HG03159 (cell line): ENCODE results near the gene NRXN3.
"Not testable (repeated sequence)": the region's sequence is repeated elsewhere in the genome, so short reads cannot be mapped to it uniquely, and the experiment has no call there.

ENCODE experiments used
- ATAC-seq: cut with Tn5 transposase; IDR thresholded peaks from one replicate; pipeline ENCODE4 v1.9.1; 2021; ENCODE audit warnings: mild to moderate bottlenecking, moderate library complexity; ENCODE audit not compliant: unreplicated experiment

The NRXN3 gene

DNA sequence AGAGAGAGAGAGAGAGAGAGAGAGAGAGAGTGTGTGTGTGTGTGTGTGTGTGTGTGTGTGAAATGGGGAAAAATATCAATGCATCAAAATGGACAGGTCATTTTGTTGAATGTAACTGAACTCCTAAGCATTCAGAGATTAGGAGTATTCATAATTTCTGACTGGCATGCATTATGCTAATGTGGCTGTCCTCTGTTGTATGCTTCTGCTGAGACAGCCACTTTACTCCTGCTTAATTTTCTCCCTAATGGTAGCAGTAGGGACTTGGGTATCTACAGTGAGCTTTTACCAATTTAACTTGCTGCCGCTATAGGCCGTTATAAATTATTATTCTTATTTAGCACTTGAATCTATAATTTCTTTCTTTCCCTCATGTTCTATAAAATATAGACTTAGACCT, 924.8 kb downstream of the NRXN3 start:
- ATAC-seq, result no peak

- no peak for ATAC-seq
Measured at GRCh38 chr14:79096811-79097210, 926.6 kb downstream of the NRXN3 start.

DNA sequence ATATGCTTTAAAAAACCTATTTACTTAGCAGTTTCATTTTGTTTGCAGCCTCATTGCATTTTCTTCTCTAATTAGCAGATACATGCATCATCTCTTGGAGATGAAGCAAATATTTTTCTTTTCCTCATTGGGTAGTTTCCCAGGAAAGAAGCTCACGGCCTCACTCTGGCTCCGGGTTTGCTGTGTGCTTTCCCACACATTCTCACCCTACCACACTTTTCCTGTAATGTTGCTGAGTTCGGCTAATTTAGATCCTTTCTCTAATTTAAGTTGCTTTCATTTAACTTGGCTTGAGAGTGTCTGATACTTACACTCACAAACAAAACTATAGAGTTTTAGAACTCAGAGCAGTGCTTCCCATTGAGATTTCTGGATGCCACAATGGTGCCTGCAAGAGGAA, 928.2 kb downstream of the NRXN3 start:
- no peak for ATAC-seq

GRCh38 chr14:79100578-79100977, 930.4 kb downstream of the NRXN3 start:
- ATAC-seq, result no peak

DNA sequence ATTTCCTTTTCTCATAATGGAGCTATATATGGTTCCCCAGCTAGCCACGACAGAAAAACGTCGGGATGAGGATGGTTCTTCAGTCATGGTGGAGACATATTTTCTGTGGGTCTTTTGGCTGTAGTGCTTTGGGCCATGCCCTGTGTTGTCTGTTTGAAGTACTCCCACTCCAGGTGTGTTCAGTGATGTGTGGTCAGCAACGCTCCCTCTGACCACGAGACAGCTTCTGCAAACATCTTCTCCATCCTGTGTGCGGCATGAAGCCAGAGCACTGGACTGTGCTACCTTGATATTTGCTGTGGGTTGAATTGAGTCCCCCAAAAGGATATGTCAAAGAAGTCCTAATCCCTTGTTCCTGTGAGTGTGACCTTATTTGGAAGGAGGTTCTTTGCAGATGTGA, 931.2 kb downstream of the NRXN3 start:
- ATAC-seq, result no peak

DNA sequence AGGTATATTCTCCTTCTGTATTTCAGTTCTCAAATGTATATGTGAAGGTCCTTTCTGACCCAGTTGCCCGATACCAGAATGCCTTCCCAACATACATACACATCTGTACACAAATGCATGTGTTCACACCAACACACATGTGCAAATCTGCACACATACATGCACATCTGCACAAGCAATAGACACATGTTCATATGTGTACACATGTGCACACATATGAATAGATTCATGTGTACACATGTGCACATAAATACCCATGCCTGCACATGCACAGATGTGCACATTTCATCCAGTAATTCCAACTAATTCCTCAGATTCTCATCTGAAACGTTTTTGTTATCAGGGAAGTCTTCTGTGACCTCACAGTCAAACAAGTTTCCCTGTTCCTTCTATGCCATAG, 933.6 kb downstream of the NRXN3 start:
- ATAC-seq, result no peak

DNA sequence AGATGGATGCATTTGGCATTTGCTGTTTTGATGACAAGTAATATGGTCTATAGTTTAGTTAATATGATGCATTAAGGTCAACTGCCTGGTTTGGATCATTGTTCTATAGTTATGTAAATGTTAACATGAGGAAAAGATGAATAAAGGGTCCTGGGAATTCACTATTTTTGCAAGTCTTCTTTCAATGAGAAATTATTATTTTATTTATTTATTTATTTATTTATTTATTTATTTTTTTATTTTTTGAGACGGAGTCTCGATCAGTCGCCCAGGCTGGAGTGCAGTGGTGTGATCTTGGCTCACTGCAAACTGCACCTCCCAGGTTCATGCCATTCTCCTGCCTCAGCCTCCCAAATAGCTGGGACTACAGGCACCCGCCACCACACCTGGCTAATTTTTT, 940.4 kb downstream of the NRXN3 start:
- ATAC-seq, result not testable (repeated sequence)

- ATAC-seq, result no peak
Measured at GRCh38 chr14:79111987-79112501, 941.9 kb downstream of the NRXN3 start.

- no peak for ATAC-seq
Measured at GRCh38 chr14:79117561-79117960, 947.4 kb downstream of the NRXN3 start.

- no peak for ATAC-seq
Measured at GRCh38 chr14:79118291-79118690, 948.1 kb downstream of the NRXN3 start.

DNA sequence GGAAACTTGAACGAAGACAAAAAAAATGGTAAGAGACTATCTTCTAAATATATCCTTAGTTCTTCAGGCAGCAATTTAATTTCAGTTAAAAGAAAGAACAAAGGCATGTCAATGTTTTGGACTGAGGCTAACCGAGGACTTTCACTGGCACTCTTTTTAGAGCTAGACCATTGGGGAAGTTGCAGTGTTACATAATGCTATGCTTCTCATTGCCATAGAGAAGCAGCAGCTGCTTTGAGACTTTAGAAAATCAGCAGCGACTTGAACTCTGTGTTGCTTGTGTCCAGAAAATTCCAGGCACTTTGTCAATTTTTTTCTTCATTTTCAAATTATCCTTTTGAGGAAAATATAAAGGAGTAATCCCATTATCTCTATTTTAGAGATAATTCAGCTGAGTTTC, 964.2 kb downstream of the NRXN3 start:
- ATAC-seq, result no peak

- ATAC-seq, result no peak
Measured at GRCh38 chr14:79136071-79137044, 966.2 kb downstream of the NRXN3 start.

GRCh38 chr14:79137045-79137430, 966.9 kb downstream of the NRXN3 start:
- ATAC-seq, result no peak

DNA sequence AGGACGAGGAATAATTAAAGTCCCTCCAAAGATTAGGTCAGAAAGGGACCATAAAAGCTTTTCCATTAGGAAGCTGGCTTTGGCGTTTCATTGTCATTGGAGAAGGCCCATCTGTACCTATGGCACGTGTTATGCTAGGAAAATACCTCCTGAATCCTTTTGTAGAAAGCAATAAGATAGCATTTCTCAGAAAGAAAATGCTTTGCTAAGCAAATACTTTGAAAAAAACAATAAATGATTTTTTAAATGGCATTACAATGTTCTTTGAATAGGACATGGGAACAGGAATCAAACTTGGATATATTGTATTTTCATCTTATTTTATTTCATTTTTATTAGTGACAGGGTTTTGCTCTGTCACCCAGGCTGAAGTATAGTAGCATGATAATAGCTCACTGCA, 967.7 kb downstream of the NRXN3 start:
- ATAC-seq, result no peak

GRCh38 chr14:79144896-79145295, 974.7 kb downstream of the NRXN3 start:
- ATAC-seq, result no peak

DNA sequence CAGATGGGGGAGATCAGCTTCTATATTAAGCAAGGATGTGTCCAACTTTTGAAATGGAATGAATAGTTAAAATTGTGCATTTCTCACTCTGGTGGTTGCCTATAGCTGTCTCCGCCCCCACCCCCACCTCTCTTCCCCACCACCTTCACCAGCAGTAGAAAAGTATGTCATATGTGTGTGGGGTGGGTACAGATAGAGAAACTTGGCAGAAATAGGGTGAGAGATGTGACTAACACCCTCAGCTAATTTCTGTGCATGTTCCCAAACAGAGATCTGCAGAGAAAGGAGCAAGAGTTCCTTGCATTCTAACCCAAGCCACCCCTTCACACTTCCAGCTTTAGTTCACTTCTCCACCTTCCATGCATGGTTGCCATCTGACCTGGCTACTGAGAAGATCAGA, 980.1 kb downstream of the NRXN3 start:
- ATAC-seq, result no peak

GRCh38 chr14:79157369-79157768, 987.2 kb downstream of the NRXN3 start:
- no peak for ATAC-seq

- ATAC-seq, result no peak
Measured at GRCh38 chr14:79161571-79161970, 991.4 kb downstream of the NRXN3 start.

DNA sequence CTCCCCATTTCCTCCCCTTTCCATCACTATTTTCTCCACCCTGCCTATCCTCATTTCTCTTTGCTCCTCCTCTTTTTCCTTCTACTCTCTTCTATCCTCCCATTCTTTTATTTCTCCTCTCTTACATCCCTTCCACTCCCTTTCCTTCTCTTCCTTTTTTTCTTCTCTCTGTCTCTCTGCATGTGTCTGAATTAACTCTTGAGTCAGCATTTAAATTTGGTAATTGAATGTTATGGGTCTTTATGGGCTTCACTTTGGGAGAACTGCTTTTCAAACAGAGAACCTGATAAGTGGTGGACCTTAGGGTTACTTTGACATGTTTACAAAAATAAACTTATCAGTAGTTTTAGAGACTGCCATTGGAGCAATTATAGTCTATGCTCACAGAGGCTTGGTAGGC, 992.7 kb downstream of the NRXN3 start:
- ATAC-seq, result no peak

GRCh38 chr14:79165471-79166090, 995.4 kb downstream of the NRXN3 start:
- ATAC-seq, result no peak

- no peak for ATAC-seq
Measured at GRCh38 chr14:79166171-79166570, 996.0 kb downstream of the NRXN3 start.

- no peak for ATAC-seq
Measured at GRCh38 chr14:79167957-79168356, 997.8 kb downstream of the NRXN3 start.
